MG63 (cell line): ENCODE results near the gene NNMT. TPM values are rescaled to one million over a fixed set of nuclear protein-coding genes. Genes with fewer than 3 reads are reported as not detected.

ENCODE experiments used
- DNase-seq: peaks from one replicate; pipeline ENCODE4 v3.0.0-alpha.2; 2020
- H3K27me3 ChIP-seq: fragments of 250-450 bp; sonication (Bioruptor Pico); 2 replicates; pipeline ENCODE4 v1.5.1; 2020; ENCODE audit warnings: mild to moderate bottlenecking, moderate library complexity
- H3K36me3 ChIP-seq: fragments of 250-450 bp; sonication (Bioruptor Pico); 2 replicates; pipeline ENCODE4 v1.5.1; 2020; ENCODE audit warnings: mild to moderate bottlenecking, moderate library complexity
- H3K4me3 ChIP-seq: fragments of 250-450 bp; sonication (Bioruptor Pico); 2 replicates; pipeline ENCODE4 v1.5.1; 2020; ENCODE audit warnings: mild to moderate bottlenecking, moderate library complexity
- H3K9me3 ChIP-seq: fragments of 250-450 bp; sonication (Bioruptor Pico); 2 replicates; pipeline ENCODE4 v1.5.1; 2020; ENCODE audit warnings: mild to moderate bottlenecking, moderate library complexity
- total RNA-seq: library from RNA; depleted of rRNA; stranded (reverse); fragments of >200 nt; shearing (Covaris generic); gene quantifications from 2 replicates; pipeline ENCODE4 v1.2.3, GENCODE V29; 2014; ENCODE audit warnings: low replicate concordance; rRNA removed

Gene NNMT
- 377 and 715 TPM in 2 replicates for total RNA-seq

GRCh38 chr11:114295676-114296604, at the start of gene NNMT:
TSS of gene NNMT (plus strand) at chr11:114296399. CDS start at chr11:114296557, 158 bp downstream.
- peak within 1 kb of the TSS; percentile 77 for H3K4me3 ChIP-seq
- peak; percentile 94 for DNase-seq
- peaks cover 15% of the 10 kb centered on the region for H3K9me3 ChIP-seq

GRCh38 chr11:114247070-114247789, 49.0 kb upstream of the NNMT start:
- DNase-seq, result no peak
- Histone ChIP-seq H3K9me3 (no peaks in the 10 kb centered on the region), H3K4me3 (no peak overlapping the region), H3K36me3 (no peaks in the 10 kb centered on the region), H3K27me3 (no peaks in the 10 kb centered on the region; the same call in 1 of the 2 replicates)

More at GRCh38 chr11:114295676-114296604, at the start of gene NNMT:
- Histone ChIP-seq H3K27me3 (no peaks in the 10 kb centered on the region), H3K36me3 (peaks cover 34% of the 10 kb centered on the region)

- no peak for DNase-seq
- Histone ChIP-seq H3K27me3 (no peaks in the 10 kb centered on the region; the same call in 1 of the 2 replicates), H3K4me3 (no peak overlapping the region), H3K36me3 (no peaks in the 10 kb centered on the region), H3K9me3 (no peaks in the 10 kb centered on the region)
Observed at GRCh38 chr11:114250180-114250579, 46.0 kb upstream of the NNMT start.

- H3K4me3 ChIP-seq, result no peak overlapping the region
- H3K9me3 ChIP-seq, result no peaks in the 10 kb centered on the region
- no peaks in the 10 kb centered on the region for H3K27me3 ChIP-seq
- DNase-seq, result no peak
- H3K36me3 ChIP-seq, result no peaks in the 10 kb centered on the region
Observed at GRCh38 chr11:114250993-114251814, 45.0 kb upstream of the NNMT start.

GRCh38 chr11:114251815-114252337, 44.3 kb upstream of the NNMT start:
- DNase-seq, result no peak
- Histone ChIP-seq H3K9me3 (no peaks in the 10 kb centered on the region), H3K4me3 (no peak overlapping the region), H3K36me3 (no peaks in the 10 kb centered on the region), H3K27me3 (no peaks in the 10 kb centered on the region)

- DNase-seq, result no peak
- Histone ChIP-seq H3K4me3 (no peak overlapping the region), H3K27me3 (no peaks in the 10 kb centered on the region)
Observed at GRCh38 chr11:114252767-114253166, 43.4 kb upstream of the NNMT start.

GRCh38 chr11:114253771-114254170, 42.4 kb upstream of the NNMT start:
- Histone ChIP-seq H3K36me3 (no peaks in the 10 kb centered on the region), H3K27me3 (no peaks in the 10 kb centered on the region), H3K4me3 (no peak overlapping the region), H3K9me3 (no peaks in the 10 kb centered on the region)
- no peak for DNase-seq

More at GRCh38 chr11:114252767-114253166, 43.4 kb upstream of the NNMT start:
- Histone ChIP-seq H3K36me3 (no peaks in the 10 kb centered on the region), H3K9me3 (no peaks in the 10 kb centered on the region)

GRCh38 chr11:114254571-114255146, 41.5 kb upstream of the NNMT start:
- Histone ChIP-seq H3K27me3 (no peaks in the 10 kb centered on the region), H3K36me3 (no peaks in the 10 kb centered on the region), H3K4me3 (no peak overlapping the region), H3K9me3 (no peaks in the 10 kb centered on the region)
- DNase-seq, result no peak

- Histone ChIP-seq H3K36me3 (no peaks in the 10 kb centered on the region), H3K9me3 (no peaks in the 10 kb centered on the region), H3K4me3 (no peak overlapping the region), H3K27me3 (no peaks in the 10 kb centered on the region)
- DNase-seq, result no peak
Observed at GRCh38 chr11:114255289-114255688, 40.9 kb upstream of the NNMT start.

- no peaks in the 10 kb centered on the region for H3K9me3 ChIP-seq
- no peak for DNase-seq
- H3K4me3 ChIP-seq, result no peak overlapping the region
- no peaks in the 10 kb centered on the region for H3K36me3 ChIP-seq
- H3K27me3 ChIP-seq, result no peaks in the 10 kb centered on the region
Observed at GRCh38 chr11:114256176-114256966, 39.8 kb upstream of the NNMT start.

GRCh38 chr11:114256967-114257286, 39.3 kb upstream of the NNMT start:
- Histone ChIP-seq H3K9me3 (no peaks in the 10 kb centered on the region), H3K27me3 (no peaks in the 10 kb centered on the region), H3K36me3 (no peaks in the 10 kb centered on the region), H3K4me3 (no peak overlapping the region)
- no peak for DNase-seq

- H3K9me3 ChIP-seq, result no peaks in the 10 kb centered on the region
- H3K36me3 ChIP-seq, result no peaks in the 10 kb centered on the region
- H3K4me3 ChIP-seq, result no peak overlapping the region
- peak; percentile 32 for DNase-seq
- H3K27me3 ChIP-seq, result no peaks in the 10 kb centered on the region
Observed at GRCh38 chr11:114257621-114258558, 38.3 kb upstream of the NNMT start.

GRCh38 chr11:114258696-114259095, 37.5 kb upstream of the NNMT start:
- H3K36me3 ChIP-seq, result no peaks in the 10 kb centered on the region

GRCh38 chr11:114259124-114259526, 37.1 kb upstream of the NNMT start:
- Histone ChIP-seq H3K36me3 (no peaks in the 10 kb centered on the region), H3K9me3 (no peaks in the 10 kb centered on the region), H3K4me3 (no peak overlapping the region), H3K27me3 (no peaks in the 10 kb centered on the region)
- DNase-seq, result no peak

More at GRCh38 chr11:114258696-114259095, 37.5 kb upstream of the NNMT start:
- Histone ChIP-seq H3K4me3 (no peak overlapping the region), H3K9me3 (no peaks in the 10 kb centered on the region), H3K27me3 (no peaks in the 10 kb centered on the region)
- DNase-seq, result no peak
